ENCODE data around the gene DPF3.

The DPF3 gene

GRCh38 chr14:72833174-72833573, 60.7 kb downstream of the DPF3 start:
- no peak for DNase-seq

DNA sequence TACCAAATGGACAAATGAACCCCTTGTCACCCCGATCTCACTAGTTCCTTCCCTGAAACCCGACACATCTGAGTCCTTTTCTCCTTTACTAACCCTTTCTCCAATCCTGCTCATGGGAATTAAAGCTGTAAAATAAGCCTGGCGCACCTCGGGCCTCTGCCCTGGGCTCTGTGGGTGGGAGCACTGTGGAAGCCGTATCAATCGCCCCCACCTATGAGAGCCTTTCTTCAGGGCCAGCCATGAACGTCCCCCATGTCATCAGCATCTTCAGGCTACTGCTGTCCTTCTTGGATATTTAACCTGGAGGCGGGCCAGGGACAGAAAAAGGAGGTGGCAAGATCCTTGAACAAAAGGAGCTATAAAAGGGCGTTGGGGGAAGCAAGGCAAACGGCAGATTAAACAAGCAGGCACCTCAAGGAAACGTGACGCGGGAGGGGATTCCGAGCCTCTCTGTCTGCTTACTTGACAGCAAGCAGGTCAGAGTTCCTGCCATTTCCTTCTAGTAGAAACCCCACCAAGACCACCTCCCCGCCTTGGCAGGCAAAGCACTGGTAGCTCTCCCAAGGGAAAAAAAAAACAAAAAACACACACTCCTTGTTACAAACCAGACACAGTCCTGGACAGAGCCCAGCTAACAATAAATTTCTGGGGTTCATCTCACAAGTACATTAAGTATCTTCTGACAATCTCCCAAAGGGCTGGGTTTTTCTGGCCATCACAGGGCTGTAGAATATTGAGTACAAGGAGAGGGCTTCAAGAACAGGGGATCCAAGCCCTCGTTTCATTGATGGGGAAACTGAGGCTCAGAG, 62.9 kb downstream of the DPF3 start:
- DNase-seq = no peak

GRCh38 chr14:72830356-72830755, 63.5 kb downstream of the DPF3 start:
- no peak for DNase-seq

DNA sequence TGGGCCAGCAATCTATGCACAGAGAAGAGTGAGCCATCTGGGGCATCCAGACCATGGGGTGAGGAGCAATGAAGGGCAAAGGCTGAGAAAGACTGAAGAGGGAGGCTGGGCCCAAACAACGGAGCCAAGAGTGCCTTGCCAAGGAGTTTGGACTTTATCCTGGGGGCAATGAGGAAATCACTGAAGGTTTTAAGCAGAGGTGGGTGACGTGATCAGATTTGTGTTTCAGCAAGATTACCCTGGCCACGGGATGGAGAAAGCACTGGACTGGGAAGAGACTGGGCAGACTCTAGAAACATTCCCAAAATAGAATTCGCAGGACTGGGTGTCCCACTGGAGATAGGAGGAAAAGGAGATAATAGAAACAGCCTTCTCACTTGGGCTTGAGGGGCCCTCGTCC, 65.3 kb downstream of the DPF3 start:
- no peak for DNase-seq

DNA sequence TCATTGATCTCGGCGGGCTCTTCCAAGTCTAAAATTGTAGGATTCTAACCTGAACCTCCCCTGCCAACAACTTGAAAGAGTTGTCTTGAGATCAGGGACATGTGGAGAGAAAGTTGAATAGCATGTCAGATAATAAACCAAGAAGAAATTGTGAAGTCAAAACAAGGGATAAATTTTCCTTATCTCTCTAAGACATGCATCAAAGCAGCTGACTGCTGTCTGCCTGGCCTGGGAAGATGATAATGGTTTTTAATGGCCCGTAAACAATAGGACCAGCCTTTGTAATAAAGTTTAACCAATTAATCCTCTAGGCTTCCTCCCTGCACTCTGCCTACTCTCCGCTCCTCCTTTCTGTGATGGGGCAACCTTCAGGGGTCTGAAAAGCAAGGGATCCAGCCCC, 67.9 kb downstream of the DPF3 start:
- no peak for DNase-seq

DNA sequence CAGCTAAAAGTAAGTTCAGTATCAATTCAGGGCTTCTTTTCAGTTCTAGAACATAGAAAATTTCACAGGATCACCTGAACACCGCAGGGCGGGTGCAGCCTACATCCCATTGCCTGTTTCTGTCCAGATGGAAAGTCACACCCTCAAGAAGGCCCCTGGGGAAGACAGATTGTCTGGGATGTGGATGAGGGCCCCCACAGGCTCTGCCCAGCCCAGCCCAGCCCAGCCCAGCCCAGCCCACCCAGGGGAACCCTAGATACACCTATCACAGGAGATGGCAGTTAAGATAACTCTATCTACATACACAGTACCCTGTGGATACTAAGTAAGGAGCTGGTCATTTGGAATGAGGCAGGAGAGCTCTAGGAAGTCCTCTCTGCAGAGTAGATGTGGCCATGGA, 68.4 kb downstream of the DPF3 start:
- no peak for DNase-seq

GRCh38 chr14:72824051-72824450, 69.8 kb downstream of the DPF3 start:
- DNase-seq = no peak

GRCh38 chr14:72822946-72823611, 70.8 kb downstream of the DPF3 start:
- no peak for DNase-seq

DNA sequence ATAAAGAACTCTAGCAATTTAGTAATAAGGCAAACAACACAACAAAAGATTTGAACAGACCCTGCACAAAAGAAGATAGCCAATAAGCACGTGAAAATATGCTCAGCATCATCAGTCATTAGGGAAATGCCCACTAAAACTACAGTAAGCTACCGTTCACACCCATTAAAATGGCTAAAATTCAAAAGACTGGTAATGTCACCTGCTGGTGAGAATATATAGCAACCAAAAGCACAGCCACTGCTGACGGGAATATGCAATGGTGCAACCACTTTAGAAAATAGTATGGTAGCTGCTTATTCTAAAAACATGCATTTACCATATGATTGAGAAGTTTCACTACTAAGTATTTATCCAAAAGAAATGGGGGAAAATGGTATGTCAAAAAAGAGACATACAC, 74.9 kb downstream of the DPF3 start:
- DNase-seq = no peak

DNA sequence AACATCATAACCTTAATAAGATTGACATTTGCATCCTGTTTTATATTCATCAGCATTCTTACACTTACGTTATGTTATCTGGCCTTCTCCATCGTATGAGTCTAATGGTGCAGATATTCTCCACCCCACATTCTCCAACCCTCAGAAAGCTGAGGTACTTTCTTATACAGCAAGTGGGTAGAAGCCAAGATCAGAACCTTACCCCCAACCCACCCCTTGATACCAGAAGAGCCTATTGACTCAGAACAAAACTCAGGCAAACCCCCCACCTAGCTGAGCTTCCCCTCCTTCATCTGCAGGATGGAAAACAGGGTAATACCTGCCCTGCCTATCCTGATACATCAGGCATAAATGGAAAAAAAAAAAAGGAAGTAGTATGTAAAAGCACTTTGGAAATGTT, 77.6 kb downstream of the DPF3 start:
- DNase-seq = no peak

DNA sequence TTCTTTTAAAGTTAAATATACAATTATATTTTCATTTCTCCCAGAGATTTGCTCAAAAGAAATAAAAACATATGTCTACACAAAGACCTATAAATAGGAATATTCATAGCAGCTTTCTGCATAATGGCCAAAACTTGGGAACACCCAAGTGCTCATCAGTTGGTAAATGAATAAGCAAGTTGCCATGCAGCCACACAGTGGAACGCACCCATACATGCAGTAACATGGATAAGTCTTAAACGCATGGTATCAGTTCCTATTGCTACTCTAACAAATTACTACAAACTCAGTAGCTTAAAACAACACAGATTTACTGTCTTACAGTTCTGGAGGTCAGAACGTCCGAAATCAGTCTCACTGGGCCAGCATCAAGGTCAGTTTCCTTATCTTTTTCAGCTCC, 78.5 kb downstream of the DPF3 start:
- no peak for DNase-seq

DNA sequence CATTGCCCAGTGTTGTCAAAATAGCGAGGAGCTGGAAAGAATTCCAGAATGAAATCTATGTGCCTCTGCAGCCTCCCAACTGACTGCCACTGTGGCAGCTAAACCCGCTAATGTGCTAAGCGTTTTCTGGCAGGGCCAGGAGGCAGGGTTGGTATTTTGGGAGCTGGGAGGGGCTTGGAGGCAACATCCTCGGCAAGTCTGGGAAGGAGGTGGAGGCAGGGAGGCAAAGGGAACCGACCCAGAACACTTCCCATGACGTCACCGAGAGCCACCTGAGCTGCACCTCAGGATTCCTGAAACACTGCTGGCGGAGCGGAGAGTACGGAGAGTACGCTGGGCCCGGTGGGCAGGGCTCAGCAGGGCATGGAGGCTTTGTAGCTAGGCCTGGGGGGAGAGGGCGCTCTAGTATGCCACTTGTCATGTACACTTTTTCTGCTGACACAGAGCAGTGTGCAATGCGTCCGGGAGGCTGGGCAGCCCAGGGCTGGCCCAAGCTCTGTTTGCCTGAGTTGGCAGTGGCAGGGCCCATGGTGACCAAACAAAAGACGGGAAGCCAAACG, 81.5 kb downstream of the DPF3 start:
- no peak for DNase-seq

GRCh38 chr14:72810201-72810600, 83.7 kb downstream of the DPF3 start:
- DNase-seq = no peak

GRCh38 chr14:72809063-72809462, 84.8 kb downstream of the DPF3 start:
- DNase-seq = no peak

GRCh38 chr14:72808564-72808963, 85.3 kb downstream of the DPF3 start:
- no peak for DNase-seq

DNA sequence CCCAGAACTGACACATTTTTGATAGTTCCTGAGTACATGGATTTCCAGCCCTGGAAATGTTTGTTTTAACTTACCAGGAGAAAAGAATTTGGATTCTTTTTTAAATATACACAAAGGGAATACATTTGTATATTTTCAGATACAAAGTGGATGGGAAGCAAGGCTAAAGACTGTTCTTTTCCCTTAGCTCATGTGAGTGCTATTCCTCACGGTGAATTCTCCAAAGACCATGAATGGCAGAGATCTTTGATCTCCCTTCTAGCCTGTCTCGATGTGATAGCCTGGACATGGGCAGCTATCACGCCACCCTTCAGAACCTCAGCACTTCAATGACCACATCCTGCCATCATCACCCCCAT, 91.3 kb downstream of the DPF3 start:
- no peak for DNase-seq

GRCh38 chr14:72801836-72802587, 91.9 kb downstream of the DPF3 start:
- no peak for DNase-seq

- DNase-seq = no peak
Observed at GRCh38 chr14:72801381-72801812, 92.5 kb downstream of the DPF3 start.

GRCh38 chr14:72800848-72801370, 93.0 kb downstream of the DPF3 start:
- no peak for DNase-seq

GRCh38 chr14:72800296-72800695, 93.6 kb downstream of the DPF3 start:
- no peak for DNase-seq

GRCh38 chr14:72796935-72797334, 97.0 kb downstream of the DPF3 start:
- DNase-seq = no peak

- DNase-seq = no peak
Observed at GRCh38 chr14:72793156-72793939, 100.6 kb downstream of the DPF3 start.

Measured in NCI-H1436 (cell line).